ENCODE data around the gene ZG16B.

The ZG16B gene

DNA sequence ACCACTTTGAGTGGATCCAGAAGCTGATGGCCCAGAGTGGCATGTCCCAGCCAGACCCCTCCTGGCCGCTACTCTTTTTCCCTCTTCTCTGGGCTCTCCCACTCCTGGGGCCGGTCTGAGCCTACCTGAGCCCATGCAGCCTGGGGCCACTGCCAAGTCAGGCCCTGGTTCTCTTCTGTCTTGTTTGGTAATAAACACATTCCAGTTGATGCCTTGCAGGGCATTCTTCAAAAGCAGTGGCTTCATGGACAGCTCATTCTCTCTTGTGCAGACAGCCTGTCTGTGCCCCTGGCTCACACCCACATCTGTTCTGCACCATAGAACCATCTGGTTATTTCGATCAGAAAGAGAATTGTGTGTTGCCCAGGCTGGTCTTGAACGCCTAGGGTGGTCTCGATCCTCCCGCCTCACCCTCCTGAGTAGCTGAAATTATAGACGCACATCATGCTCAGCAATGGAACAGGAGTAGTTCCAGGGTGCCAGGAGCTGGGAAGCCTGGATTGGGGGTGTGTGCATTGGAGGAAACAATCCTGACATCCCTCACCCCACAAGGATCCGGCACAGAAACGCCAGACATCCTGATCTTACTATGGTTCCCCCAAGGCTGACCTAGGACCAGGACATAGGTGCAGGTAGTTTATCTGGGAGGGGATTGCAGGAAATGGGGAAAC lies 8.5 kb upstream of the ZG16B start:
- FAIRE-seq = no peak
- DNase-seq (ENCODE audit: extremely low spot score, insufficient read length, low read depth) = no peak

- DNase-seq (ENCODE audit: extremely low spot score, insufficient read length, low read depth) (no peak), FAIRE-seq (no peak)
Observed at GRCh38 chr16:2822158-2822495, 8.0 kb upstream of the ZG16B start.

GRCh38 chr16:2822496-2822895 lies 7.6 kb upstream of the ZG16B start:
- DNase-seq (ENCODE audit: extremely low spot score, insufficient read length, low read depth) = no peak
- no peak for FAIRE-seq

- FAIRE-seq (no peak), DNase-seq (ENCODE audit: extremely low spot score, insufficient read length, low read depth) (no peak)
Observed at GRCh38 chr16:2824626-2825025, 5.5 kb upstream of the ZG16B start.

DNA sequence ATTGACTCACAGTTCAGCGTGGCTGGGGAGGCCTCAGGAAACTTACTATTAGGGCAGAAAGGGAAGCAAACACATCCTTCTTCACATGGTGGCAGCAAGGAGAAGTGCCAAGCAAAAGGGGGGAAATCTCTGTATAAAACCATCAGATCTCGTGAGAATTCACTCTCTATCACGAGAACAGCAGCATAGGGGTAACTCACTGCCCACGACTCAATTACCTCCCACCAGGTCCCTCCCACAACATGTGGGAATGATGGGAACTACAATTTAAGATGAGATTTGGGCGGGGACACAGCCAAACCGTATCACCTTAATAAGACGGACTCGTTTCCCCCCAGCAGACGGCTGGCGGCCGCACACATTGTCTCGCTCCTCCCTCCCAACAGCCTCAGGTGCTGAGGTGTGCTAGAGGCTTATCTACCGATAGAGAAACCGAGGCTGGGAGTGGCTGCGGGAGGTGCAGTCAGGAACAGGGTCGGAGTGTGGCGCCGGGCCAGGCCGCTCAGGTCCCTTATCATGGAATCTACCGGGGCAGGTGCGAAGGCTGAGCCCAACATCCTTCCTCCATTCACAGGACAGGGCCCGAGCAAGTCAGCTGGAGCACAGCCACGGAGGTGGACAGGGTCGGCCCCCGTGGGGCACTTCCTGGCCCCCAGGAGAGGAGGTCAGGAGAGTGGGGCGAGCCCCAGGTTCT lies 4.9 kb upstream of the ZG16B start:
- DNase-seq (ENCODE audit: extremely low spot score, insufficient read length, low read depth) (no peak), FAIRE-seq (no peak)

GRCh38 chr16:2825906-2826305 lies 4.2 kb upstream of the ZG16B start:
- no peak for DNase-seq (ENCODE audit: extremely low spot score, insufficient read length, low read depth)
- no peak for FAIRE-seq

- FAIRE-seq (no peak), DNase-seq (ENCODE audit: extremely low spot score, insufficient read length, low read depth) (no peak)
Observed at GRCh38 chr16:2826591-2827373, 3.3 kb upstream of the ZG16B start.

DNA sequence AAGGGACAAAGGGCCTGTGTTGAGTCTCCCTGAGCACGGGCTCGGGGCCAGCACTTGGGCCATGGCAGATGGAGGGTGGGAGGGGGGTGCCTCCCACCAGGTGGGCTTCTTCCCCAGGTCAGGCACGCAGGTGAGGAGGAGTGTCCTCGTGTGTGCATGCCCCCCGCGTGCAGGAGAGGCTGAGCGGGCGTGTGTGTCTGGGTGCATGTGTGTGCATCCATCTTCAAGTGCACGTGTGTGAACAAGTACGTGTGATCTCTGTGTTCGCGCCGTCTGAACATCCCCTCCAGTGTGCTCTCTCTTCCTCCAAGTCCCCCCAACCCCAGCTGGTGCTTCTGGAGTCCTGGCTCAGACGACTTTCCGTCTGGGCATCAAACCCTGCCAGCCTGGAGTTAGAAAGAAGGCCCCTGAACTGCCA lies 2.7 kb upstream of the ZG16B start:
- DNase-seq (ENCODE audit: extremely low spot score, insufficient read length, low read depth) = no peak
- no peak for FAIRE-seq

- FAIRE-seq (no peak), DNase-seq (ENCODE audit: extremely low spot score, insufficient read length, low read depth) (no peak)
Observed at GRCh38 chr16:2827831-2828520, 2.1 kb upstream of the ZG16B start.

DNA sequence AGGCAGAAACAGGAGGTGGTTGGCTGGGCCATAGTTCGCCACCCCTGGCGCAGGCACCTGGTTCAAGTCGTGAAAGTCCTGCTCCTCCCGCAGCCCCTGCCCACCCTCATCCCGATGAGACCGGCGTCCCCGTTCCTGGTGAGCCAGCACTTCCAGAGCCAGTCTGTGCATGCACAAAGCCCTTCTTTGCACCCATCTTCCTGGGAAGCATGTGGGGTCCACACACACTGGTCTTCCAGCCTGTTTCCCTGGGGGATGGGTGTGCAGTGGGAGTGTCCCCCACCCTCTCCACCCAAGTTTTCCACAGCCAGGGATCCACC lies 1.6 kb upstream of the ZG16B start:
- FAIRE-seq = no peak
- DNase-seq (ENCODE audit: extremely low spot score, insufficient read length, low read depth) = no peak

DNA sequence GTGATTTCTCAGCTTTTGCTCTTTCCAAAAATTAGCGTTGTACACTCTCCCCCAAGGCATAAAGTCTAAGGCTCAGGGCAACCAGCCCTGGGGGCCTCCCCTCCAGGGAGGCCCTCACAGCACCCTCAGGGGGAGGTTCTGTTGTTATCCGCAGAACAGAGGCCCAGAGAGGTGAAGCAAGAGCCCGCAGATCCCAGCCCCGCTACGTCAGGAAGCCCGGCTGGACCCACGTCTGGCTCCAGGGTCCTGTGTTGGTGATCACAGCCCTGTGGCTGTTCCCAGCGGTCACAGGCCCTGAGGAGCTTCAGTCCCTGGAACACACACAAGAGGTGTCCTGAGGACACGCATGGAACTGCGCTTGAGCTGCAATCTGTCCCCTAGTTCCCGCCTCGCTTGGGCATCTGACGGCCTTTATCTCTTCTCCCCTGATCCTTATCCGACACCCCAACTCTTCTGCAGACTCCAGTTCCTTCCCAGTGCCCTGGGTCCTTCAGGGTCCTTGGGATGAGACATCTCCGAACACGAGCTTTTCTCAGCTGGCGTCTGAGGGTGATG lies 1.1 kb upstream of the ZG16B start:
- no peak for FAIRE-seq
- DNase-seq (ENCODE audit: extremely low spot score, insufficient read length, low read depth) = no peak

GRCh38 chr16:2830355-2830695 lies 222 bp downstream of the ZG16B start:
- DNase-seq (ENCODE audit: extremely low spot score, insufficient read length, low read depth) (no peak), FAIRE-seq (no peak)

DNA sequence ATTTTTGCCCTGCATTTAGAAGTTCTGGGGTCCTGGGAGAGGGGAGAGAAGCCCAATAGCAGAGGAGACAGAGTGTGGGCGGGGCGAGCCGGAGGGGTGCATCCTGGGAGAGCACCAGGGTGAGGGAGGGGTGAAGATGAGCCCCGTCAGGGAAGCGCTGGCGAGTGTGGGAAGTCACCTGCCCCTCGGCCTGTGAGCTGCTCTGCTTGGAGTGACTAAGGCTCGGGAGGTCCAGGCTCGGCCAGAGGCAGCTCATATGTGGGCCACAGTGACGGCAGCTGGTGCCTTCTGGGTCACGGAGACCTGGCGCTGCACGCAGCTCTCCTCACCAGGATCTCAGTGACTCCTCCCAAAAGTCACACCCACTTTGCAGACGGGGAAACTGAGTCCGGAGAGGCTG lies 1.1 kb downstream of the ZG16B start:
- DNase-seq (ENCODE audit: extremely low spot score, insufficient read length, low read depth) (no peak), FAIRE-seq (no peak)

GRCh38 chr16:2833776-2834175 lies 3.7 kb downstream of the ZG16B start:
- DNase-seq (ENCODE audit: extremely low spot score, insufficient read length, low read depth) (no peak), FAIRE-seq (no peak)

DNA sequence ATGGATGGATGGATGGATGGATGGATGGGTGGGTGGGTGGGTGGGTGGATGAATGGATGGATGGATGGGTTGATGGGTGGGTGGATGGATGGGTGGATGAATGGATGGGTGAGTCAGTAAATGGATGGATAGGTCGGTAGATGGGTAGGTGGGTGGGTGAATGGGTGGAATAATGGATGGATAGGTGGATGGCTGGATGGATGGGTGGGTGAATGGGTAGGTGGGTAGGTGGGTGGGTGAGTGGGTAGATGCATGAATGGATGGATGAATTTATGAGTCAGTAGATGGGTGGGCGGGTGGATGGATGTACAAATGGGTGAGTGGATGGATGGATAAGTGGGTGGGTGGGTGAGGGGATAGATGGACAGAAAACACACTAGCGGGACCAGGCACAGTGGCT lies 4.9 kb downstream of the ZG16B start:
- FAIRE-seq = no peak

DNA sequence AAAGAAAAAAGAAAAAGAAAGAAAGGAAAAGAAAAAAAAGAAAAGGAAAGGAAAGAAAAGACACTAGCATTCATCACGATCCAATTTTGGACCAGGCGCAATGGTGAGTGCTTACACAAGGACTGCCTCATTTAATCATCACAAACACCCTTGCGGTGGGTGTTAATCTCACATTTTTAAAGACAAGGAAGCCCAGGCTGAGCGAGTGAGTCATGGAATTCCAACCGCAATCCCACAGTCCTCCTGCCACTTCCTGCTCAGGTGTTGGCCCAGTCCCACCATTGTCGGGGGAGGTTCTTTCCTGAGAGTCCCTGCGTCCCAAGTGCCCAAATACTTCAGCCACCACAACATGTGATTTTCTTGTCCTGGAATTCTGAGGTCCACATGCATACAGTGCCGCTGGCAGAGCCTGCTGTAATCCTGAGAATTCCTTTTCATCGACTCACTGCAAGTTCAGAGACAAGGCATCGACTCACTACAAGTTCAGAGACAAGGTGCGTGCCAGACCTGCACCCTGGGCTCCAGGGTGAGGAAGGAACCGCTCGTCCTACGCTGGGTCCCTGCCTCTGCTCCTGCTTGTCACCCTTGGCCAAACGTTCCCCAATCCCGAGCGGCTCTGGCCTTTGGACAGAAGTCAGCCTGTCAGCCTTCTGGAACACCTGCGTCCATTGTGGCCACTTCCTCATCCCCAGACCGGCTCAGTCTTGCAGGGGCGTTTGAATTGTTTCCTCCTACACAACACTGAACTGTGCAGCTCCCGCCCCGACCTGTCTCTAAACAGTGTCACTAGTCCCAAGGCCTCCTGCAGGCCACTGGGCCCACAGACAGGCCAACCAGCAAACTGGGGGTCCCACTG lies 5.8 kb downstream of the ZG16B start:
- no peak for FAIRE-seq
- no peak for DNase-seq (ENCODE audit: extremely low spot score, insufficient read length, low read depth)

More for the DNA sequence above, 4.9 kb downstream of the ZG16B start:
- no peak for DNase-seq (ENCODE audit: extremely low spot score, insufficient read length, low read depth)

DNA sequence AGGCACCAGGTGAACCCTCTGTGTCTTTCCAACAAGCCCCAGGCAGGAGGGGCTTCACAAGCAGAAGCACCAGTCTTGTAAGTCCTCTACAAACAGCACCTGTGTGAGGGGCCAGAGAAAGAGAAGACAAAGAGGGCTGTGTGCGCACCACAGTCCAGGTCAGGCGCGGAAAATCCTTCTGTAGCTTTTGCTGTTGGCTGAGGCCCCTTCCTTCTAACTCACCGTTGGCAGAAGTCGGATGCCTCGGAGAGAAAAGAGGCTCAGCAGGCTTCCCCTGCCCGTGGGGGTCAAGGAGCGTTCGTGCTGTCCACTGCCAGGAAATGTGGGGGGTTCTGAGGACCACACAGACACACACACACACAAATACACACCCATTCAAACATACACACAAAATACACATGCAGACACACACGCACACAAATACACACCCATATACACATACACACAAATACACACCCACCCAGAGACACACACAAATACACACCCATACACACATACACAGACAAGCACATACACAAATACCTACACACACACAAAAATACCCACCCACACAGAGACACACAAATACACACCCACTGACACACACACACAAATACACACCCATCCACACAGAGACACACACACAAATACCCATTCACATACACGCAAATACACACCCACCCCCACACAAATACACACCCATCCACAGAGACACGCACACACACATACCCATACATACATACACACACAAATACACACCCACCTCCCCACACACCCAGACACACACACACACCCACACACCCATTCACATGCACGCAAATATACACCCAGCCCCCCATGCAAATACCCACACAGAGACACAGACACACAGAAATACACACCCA lies 6.8 kb downstream of the ZG16B start:
- no peak for FAIRE-seq

DNA sequence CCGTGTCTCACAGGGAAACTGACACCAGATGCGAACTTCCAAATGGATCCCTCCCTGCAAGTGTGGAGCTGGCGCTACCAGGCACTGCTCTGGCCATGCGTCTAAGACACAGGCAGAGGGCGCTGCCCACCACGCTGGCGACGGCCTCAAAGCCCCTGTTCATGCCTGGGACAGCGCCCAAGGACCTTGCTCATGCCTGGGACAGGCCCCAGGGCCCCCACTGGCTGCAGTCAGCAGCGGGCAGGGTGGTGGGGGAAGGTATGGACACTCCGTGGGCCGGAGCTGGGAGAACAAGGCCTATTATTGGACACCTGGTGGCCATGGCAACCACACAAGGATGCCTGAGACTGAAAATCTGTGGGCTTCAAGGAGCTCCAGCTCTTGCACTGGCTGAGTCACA lies 8.8 kb downstream of the ZG16B start:
- DNase-seq (ENCODE audit: extremely low spot score, insufficient read length, low read depth) (peak; percentile 54), FAIRE-seq (peak; percentile 61)

More for the DNA sequence above, 6.8 kb downstream of the ZG16B start:
- DNase-seq (ENCODE audit: extremely low spot score, insufficient read length, low read depth) = no peak
